HCT116 (cell line): ENCODE results near the gene SLC37A4. TPM values are rescaled to one million over a fixed set of nuclear protein-coding genes. Genes with fewer than 3 reads are reported as not detected.
A peak's percentile ranks its signal among the peaks of the same experiment; 100 is the strongest.
"Not testable (repeated sequence)": the region's sequence is repeated elsewhere in the genome, so short reads cannot be mapped to it uniquely, and the experiment has no call there.

Experiments used
- ATAC-seq: fragments of 200-7000 bp; cut with Tn5 transposase; 2 replicates; pipeline ENCODE4 v1.9.1; 2020; ENCODE audit warnings: mild to moderate bottlenecking, moderate library complexity
- BruUV-seq: library from RNA; stranded (reverse); fragments of 400-500 nt; replicated peaks from 2 replicates; lab custom pipeline; 2021; lab: Mats Ljungman, UMichigan
- CTCF ChIA-PET: fragments of 300-600 bp; sonication (Branson Sonifier 250); formaldehyde crosslinking; loops from one replicate; lab custom pipeline; 2021; ENCODE audit warnings: antibody characterized with exemption; lab: Charles Lee
- POLR2A ChIA-PET: fragments of 300-600, 350-600 bp; sonication (Branson Sonifier 250); formaldehyde crosslinking; loops from one replicate; lab custom pipeline; 2021; ENCODE audit warnings: antibody characterized with exemption; lab: Charles Lee
- RAD21 ChIA-PET, 2 experiments: fragments of 300-600 bp; sonication (Branson Sonifier 250); formaldehyde crosslinking; loops; one replicate each; lab custom pipeline; 2023; ENCODE audit warnings: low total read pairs in 2 of 2; ENCODE audit not compliant: uncharacterized antibody in 2 of 2, unreplicated experiment in 2 of 2, low non-redundant PET in 1 of 2; lab: Charles Lee
- DNase-seq: peaks from one replicate; pipeline ENCODE4 v3.0.0-alpha.2; 2010; ENCODE audit warnings: low read depth, low spot score
- H2AFZ ChIP-seq: fragments of 200-600 bp; shearing (Covaris generic), sonication (generic); 2 replicates; pipeline ENCODE4 v1.6.1; 2017; ENCODE audit warnings: low read depth, mixed run types, mixed read lengths, antibody characterized with exemption, low read length; ENCODE audit not compliant: poor library complexity, severe bottlenecking
- H3K27ac ChIP-seq: 2 replicates; pipeline ENCODE4 v1.5.1; 2012; ENCODE audit warnings: low read depth, low read length
- H3K27me3 ChIP-seq: fragments of 200-600 bp; sonication (generic); 2 replicates; pipeline ENCODE4 v1.6.1; 2016; ENCODE audit warnings: mixed run types, low read length, mixed read lengths; ENCODE audit not compliant: insufficient read depth
- H3K36me3 ChIP-seq, 2 experiments: fragments of 200-500 bp in 1 of 2; fragments of 200-600 bp in 1 of 2; sonication (Bioruptor generic) in 1 of 2; sonication (generic) in 1 of 2; 2 replicates each; pipeline versions ENCODE4 v1.5.1 to v1.6.1; 2014 to 2016; ENCODE audit warnings: low read length in 2 of 2, inconsistent platforms in 1 of 2, mixed read lengths in 1 of 2, mixed run types in 1 of 2; ENCODE audit not compliant: insufficient read depth in 2 of 2, control insufficient read depth in 1 of 2
- H3K4me1 ChIP-seq, 2 experiments: fragments of 200-600 bp in 1 of 2; sonication (generic) in 1 of 2; 2 replicates each; pipeline versions ENCODE4 v1.5.1 to v1.6.1; 2012 to 2017; ENCODE audit warnings: low read length in 2 of 2, inconsistent platforms in 1 of 2, mild to moderate bottlenecking in 1 of 2, mixed read lengths in 1 of 2, mixed run types in 1 of 2, moderate library complexity in 1 of 2; ENCODE audit not compliant: insufficient read depth in 2 of 2, control insufficient read depth in 1 of 2
- H3K4me2 ChIP-seq: fragments of 200-600 bp; sonication (generic); 2 replicates; pipeline ENCODE4 v1.6.1; 2017; ENCODE audit warnings: mixed run types, low read length, mixed read lengths
- H3K4me3 ChIP-seq, 2 experiments: fragments of 200-600 bp in 1 of 2; sonication (generic) in 1 of 2; replicated peaks in 1 of 2; 2 replicates each; pipeline ENCODE4 v1.5.1; 2011 to 2016; ENCODE audit warnings: low read length in 2 of 2, control low read depth in 1 of 2, low read depth in 1 of 2, mild to moderate bottlenecking in 1 of 2, mixed read lengths in 1 of 2, mixed run types in 1 of 2
- H3K79me2 ChIP-seq: fragments of 200-600 bp; sonication (generic); 2 replicates; pipeline ENCODE4 v1.6.1; 2017; ENCODE audit warnings: mild to moderate bottlenecking, mixed run types, low read length, moderate library complexity, mixed read lengths; ENCODE audit not compliant: insufficient read depth
- H3K9ac ChIP-seq: fragments of 200-600 bp; sonication (generic); 2 replicates; pipeline ENCODE4 v1.6.1; 2016; ENCODE audit warnings: low read length, mixed read lengths
- H3K9me2 ChIP-seq: fragments of 200-600 bp; sonication (generic), shearing (Covaris generic); 2 replicates; pipeline ENCODE4 v1.6.1; 2017; ENCODE audit warnings: mixed run types, mild to moderate bottlenecking, moderate library complexity; ENCODE audit not compliant: insufficient read depth
- H3K9me3 ChIP-seq, 2 experiments: fragments of 200-500 bp in 1 of 2; fragments of 200-600 bp in 1 of 2; sonication (Bioruptor generic) in 1 of 2; sonication (generic) in 1 of 2; 2 replicates each; pipeline ENCODE4 v1.6.1; 2014 to 2017; ENCODE audit warnings: low read length in 2 of 2, mixed read lengths in 2 of 2, inconsistent platforms in 1 of 2, low read depth in 1 of 2, mild to moderate bottlenecking in 1 of 2, mixed run types in 1 of 2, moderate library complexity in 1 of 2; ENCODE audit not compliant: control insufficient read depth in 1 of 2, insufficient read depth in 1 of 2
- H4K20me1 ChIP-seq: fragments of 200-600 bp; sonication (generic), shearing (Covaris generic); 2 replicates; pipeline ENCODE4 v1.6.1; 2017; ENCODE audit warnings: mixed run types, mild to moderate bottlenecking, moderate library complexity; ENCODE audit not compliant: insufficient read depth
- JUND ChIP-seq: IDR thresholded peaks from 2 replicates; pipeline ENCODE4 v1.6.1; 2012
- SIN3A ChIP-seq: IDR thresholded peaks from 2 replicates; pipeline ENCODE4 v1.6.1; 2012; ENCODE audit warnings: low read depth
- SRF ChIP-seq: IDR thresholded peaks from 2 replicates; pipeline ENCODE4 v1.6.1; 2012; ENCODE audit warnings: low read depth
- intact Hi-C: fragments of 100-400 bp; cut with micrococcal nuclease; formaldehyde crosslinking; loops from 2 replicates; pipeline ENCODE4 v1.10.0; 2022
- total RNA-seq: library from RNA; stranded (reverse); gene quantifications from one replicate; pipeline ENCODE4 v1.2.1, GENCODE V29; 2021; ENCODE audit not compliant: unreplicated experiment

SLC37A4 gene
- total RNA-seq, 1 experiment from 2014 or later: 49.8 TPM

GRCh38 chr11:119038884-119039283 is 8.2 kb upstream of the SLC37A4 start:
- H3K4me2 ChIP-seq: no peak overlapping the region
- no peaks in the 10 kb centered on the region for H4K20me1 ChIP-seq
- H2AFZ ChIP-seq: no peak overlapping the region
- H3K9me3 ChIP-seq: no peaks in the 10 kb centered on the region
- no peaks in the 10 kb centered on the region for H3K36me3 ChIP-seq
- POLR2A ChIA-PET: interaction anchor here (1.1 kb wide), 1 partner anchor 16 kb away, joined by 3 read pairs; no protein-coding TSS in a partner anchor
- H3K79me2 ChIP-seq: no peaks in the 10 kb centered on the region
- H3K4me1 ChIP-seq: peaks cover 0 to 3% of the 10 kb centered on the region in 2 experiments; a peak in 2 of 4 replicates
- H3K27me3 ChIP-seq: no peaks in the 10 kb centered on the region
- no TSS peak for BruUV-seq
- no peak overlapping the region for H3K9ac ChIP-seq
- TF ChIP-seq SRF: no peak
- H3K9me2 ChIP-seq: no peaks in the 10 kb centered on the region
- H3K27ac ChIP-seq: no peak overlapping the region
- no peak for ATAC-seq
- no peak overlapping the region for H3K4me3 ChIP-seq
- no peak for DNase-seq
- RAD21 ChIA-PET: no interaction called here
- CTCF ChIA-PET: no interaction called here
- intact Hi-C loops: no loop called here

GRCh38 chr11:119034813-119035212 is 4.1 kb upstream of the SLC37A4 start:
- Histone ChIP-seq H3K4me3 (no peak overlapping the region), H3K27me3 (no peaks in the 10 kb centered on the region), H2AFZ (no peak overlapping the region), H3K4me1 (peaks cover 0 to 26% of the 10 kb centered on the region in 2 experiments; a peak in 3 of 4 replicates), H3K9me3 (no peaks in the 10 kb centered on the region), H3K9me2 (no peaks in the 10 kb centered on the region), H3K27ac (no peak overlapping the region), H3K9ac (no peak overlapping the region), H3K4me2 (no peak overlapping the region), H3K36me3 (no peaks in the 10 kb centered on the region), H3K79me2 (peaks cover 8% of the 10 kb centered on the region; the same call in 1 of the 2 replicates), H4K20me1 (no peaks in the 10 kb centered on the region)
- no peak for DNase-seq
- TF ChIP-seq SIN3A (no peak), JUND (no peak)
- RAD21 ChIA-PET: no interaction called here
- intact Hi-C loops: no loop called here
- POLR2A ChIA-PET: no interaction called here
- CTCF ChIA-PET: no interaction called here
- no peak for ATAC-seq
- BruUV-seq: no TSS peak

DNA sequence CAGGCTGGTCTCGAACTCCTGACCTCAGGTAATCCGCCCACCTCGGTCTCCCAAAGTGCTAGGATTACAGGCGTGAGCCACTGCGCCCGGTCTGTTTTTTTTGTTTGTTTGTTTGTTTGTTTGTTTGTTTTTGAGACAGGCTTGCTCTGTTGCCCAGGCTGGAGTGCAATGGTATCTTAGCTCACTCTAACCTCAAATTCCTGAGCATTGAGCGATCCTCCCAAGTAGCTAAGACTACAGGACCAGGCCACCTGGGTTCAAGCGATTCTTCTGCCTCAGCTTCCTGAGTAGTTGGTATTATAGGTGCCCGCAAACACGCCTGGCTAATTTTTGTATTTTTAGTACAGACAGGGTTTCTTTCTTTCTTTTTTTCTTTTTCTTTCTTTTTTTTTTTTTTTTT is 2.7 kb upstream of the SLC37A4 start:
- RAD21 ChIA-PET, intact Hi-C loops, H3K9me3 ChIP-seq, H3K9ac ChIP-seq, H2AFZ ChIP-seq, H3K4me3 ChIP-seq, H4K20me1 ChIP-seq, H3K27me3 ChIP-seq, H3K36me3 ChIP-seq, ATAC-seq, H3K27ac ChIP-seq, BruUV-seq, DNase-seq, H3K9me2 ChIP-seq: not testable (repeated sequence)
- Histone ChIP-seq H3K4me2 (peak overlapping the region; percentile 18), H3K79me2 (peaks cover 22% of the 10 kb centered on the region), H3K4me1 (peaks cover 5 to 38% of the 10 kb centered on the region in 2 experiments; a peak in 3 of 4 replicates)
- ChIA-PET POLR2A (interaction anchor here (0.6 to 1.6 kb wide), 5 partner anchors 9 to 409 kb away, joined by 3 to 5 read pairs (median 3); partner anchors contain the start of genes HINFP, RPS25 and TRAPPC4), CTCF (interaction anchor here (0.6 to 0.7 kb wide), 4 partner anchors 10 to 197 kb away, joined by 3 to 5 read pairs (median 4); no protein-coding TSS in a partner anchor)
